HG03520 (cell line): Measurements from ENCODE around the gene SAMD13.

ENCODE experiments used
- ATAC-seq: cut with Tn5 transposase; IDR thresholded peaks from one replicate; pipeline ENCODE4 v1.9.1; 2021; ENCODE audit warnings: mild to moderate bottlenecking, moderate library complexity; ENCODE audit not compliant: unreplicated experiment

SAMD13 gene

DNA sequence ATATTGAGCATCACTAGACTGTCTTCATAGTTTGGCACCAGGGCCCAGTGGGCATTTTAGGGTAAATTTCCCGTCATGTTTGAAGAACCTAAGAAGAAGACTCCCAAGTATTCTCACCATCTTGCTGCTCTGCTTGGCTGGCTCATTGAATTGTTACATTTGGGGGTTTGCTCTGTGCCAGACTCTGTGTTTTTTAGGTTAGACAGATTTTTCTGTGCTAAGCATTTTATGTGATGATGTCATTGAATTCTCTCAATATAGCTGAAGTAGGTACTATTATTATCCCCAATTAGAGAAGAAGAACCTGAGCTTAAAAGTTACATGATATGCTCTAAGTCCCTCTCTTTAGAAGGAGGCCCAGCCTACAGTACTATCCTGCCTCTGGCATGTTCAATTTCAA lies 68.8 kb downstream of the SAMD13 start:
- no peak for ATAC-seq

DNA sequence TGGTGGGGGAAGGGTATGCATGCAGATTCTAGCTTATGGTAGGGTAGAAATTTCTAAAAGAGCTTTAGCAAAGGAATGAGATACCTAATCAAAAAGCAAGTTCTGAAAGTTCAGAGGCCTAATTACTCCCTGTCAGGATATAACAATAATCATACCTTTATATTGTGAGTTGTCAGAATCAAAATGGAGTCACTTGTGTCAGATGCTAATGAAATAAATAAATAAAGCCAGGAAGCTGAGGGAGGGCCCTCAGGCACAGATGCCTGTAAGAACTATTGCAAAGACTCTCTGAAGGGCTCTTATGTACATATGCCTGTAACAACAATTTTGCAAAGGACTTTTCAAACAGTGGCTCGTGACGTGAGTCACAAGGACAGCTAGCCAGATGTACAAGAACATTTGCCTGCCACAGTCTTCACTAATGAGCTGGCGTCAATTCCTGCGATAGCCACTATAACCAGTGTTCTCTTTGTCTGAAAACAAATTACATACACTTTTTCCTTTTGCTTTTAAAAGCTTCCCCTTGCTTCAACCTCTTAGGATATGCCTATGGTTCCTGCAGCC lies 69.4 kb downstream of the SAMD13 start:
- no peak for ATAC-seq

DNA sequence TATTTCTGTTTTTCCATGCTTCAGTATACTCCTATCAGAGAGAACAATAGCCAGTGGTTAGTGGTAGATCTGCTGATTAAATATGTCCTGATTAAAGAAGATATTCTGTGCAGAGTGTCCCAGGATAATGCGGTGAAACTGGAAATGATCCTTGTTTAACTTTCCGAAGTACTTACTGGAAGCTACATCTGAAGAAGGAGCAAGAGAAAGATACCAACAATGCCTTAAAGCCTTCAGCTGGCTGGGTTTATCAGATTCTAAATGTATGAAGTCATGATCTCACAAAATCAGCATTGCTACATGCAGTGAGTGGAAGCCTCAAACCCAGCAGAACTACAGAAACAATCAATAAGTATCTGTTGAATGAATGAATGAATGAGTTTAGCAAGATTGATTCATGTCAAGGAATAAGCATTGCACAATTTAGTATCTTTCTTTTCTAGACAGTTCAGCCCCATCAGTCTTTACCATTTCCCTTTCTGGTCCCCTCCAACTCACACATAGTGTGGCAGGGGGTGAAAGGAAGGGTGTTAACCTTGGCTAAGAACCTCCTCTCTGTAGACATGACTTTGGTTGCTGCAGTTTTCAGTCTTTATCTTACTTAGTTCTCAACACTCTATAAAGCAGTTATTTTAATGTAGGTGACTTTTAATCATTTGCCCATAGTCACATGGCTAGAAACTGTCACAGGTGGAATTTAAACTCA lies 72.1 kb downstream of the SAMD13 start:
- no peak for ATAC-seq

DNA sequence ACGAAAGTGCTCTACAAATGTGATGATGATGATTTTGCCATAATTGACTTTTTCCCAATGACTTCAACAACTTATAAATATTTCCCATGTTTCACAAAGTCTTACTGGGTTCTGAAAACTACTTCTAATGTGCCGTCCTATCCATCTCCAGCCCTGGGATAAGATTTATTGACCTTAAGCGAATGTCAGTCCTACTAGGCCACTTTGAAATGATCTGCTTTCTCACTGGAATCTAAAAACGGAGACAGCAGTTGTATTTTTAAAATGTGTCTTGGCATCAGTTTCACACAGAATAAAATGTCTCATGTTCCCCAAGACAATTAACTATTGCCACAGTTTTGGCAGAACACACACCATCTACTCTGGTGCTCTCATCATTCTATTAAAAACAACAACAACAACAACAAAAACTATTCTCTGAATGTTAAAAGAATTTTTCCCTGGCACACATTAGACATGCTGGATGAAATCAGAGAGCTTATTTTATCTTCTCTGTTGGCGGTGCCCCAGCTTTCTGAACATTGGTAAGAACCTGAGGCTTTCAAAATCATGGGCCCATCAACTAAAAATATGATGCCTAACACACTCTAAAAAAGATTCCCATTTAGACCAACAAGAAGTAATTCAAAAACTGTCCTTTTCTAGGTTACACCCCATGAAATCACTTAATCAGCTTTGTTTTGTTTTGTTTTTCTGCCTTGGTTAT lies 73.6 kb downstream of the SAMD13 start:
- no peak for ATAC-seq

DNA sequence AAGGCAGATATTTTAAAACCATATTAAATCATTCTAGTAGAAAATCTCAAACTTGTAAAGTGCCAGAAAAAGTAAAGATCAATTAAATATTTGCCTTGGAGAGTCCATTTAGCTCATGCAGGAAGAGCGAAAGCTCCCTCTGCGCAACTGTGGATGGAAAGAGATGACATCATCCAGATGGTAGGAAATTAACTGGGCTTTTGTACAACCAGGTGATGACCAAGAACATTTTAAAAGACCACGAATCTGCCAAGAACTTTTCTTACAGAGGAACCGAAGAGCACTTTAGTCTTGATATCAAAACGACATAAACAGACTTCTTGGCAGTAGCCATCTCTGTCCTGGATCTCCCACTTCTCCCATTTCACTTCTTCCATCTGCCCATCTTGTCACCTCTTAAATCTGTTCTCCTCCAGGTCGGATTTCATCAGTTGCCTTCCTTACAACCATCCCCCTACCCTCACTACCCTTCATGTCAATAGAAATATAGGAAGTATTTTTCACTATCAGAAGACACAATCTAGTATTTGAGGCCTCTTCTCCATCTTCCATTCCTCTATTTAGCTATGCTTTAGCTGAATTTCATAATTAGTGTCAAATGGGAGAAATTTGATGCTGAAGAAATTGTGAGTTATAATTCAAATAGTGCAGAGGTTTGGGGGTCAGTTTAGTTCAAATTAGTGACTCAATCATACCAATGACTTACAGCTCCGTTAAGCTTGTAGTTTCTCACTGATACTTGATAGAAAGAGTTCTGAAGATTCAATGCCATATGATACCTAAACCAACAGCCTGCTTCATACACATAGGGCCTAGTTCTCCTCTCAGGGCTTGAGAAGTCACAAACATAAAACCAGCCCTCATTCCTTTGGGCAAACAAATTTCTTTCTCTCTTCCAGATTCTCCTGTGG lies 74.7 kb downstream of the SAMD13 start:
- ATAC-seq, result no peak

DNA sequence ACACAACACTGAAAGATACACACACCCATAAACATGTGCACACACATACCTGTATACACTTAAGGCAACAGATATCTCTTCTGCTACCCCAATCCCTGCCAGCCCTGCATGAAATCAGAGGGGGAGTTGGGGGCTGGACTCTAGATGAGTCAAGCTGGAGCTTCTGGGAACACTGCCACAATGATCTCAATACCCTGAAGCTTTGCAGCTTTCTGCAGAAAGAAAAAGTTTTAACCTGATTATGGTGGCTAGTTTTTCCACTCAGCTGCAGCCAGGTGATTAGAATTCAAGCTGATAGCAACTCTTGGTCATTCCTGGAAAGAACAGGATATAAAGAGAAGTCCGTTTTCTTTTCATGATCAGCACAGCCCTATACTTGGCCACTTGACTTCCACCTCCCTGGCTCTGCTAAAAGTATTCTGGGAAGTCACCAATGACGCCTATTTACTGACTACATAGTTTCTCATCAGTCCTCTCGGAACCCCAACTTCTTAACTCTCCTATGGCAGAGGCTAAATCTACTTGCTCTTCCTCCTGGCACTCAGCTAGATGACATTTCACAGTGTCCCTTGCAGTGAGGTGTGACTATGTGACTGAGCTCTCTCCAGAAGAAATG lies 76.1 kb downstream of the SAMD13 start:
- no peak for ATAC-seq

DNA sequence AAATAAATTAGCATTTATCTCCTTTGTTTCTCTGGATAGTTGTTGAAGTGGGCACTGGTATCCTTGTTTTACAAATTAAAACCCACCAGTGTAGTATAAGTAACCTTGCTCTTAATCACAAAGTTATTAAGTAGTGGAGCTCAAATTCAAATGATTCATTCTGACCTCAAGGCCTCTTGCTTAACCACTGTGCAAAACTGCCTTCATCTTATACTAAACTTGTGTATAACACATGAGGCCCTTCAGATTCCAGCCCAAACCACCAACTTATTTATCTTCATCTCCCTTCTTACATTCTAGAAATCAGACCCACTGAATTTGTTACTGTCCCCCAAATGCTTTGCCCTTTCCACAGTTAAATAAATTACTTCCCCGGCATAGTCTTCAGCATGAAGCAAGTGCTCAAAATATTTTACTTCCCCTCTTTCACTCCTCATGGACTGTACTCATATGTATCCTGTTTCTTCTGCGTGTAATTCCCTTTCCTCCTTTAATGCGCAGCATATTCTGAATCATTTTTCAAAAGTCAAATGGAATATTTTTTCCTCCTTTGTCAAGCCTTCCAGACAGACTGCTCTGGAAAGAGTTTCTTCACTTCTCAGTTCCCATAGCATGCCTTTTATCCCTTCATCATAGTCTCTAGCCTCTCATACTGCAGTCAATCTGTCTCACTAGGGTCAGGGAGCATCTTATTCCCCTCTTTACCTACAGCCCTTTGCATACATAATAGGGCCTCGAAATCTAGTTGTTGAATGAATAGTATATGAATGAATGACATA lies 77.8 kb downstream of the SAMD13 start:
- ATAC-seq, result no peak

DNA sequence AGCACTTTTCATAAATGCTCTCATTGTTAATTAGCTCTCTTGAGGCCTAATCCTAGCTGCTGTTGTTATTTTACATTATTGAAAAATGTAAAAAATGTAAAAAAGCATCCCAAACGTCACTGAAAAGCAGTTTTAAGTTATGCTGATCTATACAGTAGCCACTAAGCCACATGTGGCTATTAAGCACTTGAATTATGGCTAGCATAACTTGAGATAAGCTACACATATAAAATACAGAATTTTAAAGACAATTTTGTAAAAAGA lies 78.3 kb downstream of the SAMD13 start:
- ATAC-seq, result no peak

DNA sequence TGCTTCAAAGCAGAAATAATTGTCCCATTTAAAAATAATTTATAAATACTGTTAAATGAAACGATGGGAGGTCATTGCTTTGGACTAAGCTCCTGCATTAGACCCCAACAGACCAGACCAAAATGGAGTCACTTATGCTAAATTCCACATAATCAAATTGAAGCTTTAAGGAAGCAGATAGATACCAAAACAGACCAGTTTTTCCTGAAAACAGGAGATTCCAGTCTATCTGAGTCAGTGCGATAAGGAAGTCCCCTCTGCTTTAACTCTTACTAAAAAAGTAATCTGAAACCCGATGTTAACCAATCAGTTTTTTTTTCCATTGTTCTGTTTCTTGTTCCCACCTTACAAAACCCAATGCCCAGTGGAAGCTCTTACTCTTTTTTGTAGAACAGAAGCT lies 80.6 kb downstream of the SAMD13 start:
- no peak for ATAC-seq

DNA sequence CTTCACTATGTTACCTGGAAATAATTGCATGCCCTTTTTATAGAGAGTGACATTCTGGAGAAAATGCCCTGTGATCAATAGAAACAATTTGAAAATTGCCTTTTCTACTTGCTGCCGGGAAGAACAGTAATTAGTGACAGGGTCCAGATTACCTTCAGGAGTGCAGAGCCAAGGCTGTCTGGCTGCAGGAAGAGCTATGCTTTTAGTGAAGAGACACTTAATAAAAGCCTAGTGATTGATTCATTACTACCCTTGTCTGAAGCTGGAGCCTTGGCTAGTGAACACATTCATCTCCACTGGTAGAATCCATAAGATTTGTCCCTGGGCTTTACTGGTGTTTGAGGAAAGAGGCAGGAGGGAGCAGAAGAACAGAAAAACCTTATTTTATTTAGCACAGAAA lies 83.8 kb downstream of the SAMD13 start:
- no peak for ATAC-seq

DNA sequence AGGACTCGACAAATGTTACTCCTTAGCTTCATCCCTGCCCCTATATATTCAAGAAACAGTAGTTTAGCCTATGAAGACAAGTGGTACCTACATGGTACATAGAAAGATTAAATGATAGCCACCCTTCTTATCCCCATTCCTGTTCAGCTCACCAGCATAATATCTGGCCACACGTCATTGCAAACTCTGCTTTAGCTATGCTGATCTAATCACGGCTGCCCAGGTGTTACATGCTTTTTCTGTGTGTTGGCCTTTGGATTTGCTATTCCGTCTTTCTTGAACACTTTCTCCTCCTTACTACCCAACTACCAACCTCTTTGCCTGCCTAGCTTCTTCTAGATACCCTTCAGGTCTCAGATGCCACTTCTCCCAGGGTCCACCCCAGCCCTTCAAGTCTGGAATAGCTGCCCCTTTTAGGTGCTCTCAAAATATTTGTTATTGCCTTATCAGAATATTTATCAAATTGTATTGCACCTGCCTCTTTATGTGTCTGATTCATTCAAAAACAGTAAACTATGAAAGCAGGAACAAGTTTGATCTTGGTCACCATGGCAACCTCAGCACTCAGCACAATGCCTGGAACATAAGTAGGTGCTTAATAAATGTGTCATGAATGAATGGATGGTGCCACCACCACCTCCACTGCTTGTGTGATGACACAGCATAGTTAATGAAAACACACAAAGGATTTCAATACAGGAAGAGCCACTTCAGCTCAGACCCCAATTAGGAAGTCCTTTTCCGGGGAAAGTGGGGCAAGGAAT lies 85.4 kb downstream of the SAMD13 start:
- ATAC-seq, result no peak

DNA sequence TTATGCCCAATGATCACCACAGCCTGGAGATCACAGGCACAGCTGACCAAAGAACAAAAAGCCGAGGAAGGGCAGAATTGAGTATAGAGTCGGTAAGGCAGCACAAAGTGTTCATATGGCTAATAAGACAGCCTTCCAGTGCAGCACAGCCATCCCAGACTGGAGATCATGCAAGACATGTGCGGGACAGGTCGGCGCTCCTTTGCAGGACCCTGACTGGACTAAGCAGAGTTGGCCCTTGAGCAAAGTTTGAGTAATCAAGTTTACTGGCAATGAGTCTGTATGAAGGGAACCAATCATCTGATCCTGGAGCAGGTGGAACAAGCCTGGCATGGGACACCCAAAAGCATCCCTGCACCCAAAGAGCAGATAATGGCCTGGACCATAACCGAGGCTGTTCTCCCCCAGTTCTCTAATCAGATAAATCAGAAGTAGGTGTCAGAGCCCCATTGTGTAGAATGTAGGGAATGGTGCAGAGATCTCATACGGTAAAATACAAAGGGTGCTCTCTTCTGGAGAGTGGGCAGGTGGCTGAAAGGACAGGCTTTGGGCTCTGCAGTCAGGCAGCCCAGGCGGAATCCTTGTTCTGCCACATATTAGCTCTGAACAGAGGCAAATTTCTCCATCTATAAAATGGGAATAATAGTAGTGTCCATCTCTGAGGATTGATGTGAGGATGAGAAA lies 86.1 kb downstream of the SAMD13 start:
- ATAC-seq, result no peak

DNA sequence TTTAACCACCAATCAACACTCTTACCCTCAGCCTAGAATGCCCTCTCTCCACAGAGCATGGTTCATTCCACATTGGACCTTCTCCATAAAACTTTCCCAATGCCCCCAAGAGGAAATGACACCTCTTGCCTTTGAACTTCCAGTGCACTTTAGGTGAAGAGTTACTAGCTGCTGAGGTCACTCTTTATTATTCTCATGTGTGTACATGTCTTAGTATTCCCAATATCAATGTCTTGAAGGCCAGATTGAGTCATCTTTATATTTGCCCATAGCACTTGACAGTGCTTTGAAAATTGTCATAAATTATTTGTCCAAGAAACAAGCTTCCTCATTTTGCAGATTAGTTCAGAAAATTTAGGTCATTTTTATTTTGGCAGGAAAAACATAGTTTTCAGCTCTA lies 88.7 kb downstream of the SAMD13 start:
- no peak for ATAC-seq

DNA sequence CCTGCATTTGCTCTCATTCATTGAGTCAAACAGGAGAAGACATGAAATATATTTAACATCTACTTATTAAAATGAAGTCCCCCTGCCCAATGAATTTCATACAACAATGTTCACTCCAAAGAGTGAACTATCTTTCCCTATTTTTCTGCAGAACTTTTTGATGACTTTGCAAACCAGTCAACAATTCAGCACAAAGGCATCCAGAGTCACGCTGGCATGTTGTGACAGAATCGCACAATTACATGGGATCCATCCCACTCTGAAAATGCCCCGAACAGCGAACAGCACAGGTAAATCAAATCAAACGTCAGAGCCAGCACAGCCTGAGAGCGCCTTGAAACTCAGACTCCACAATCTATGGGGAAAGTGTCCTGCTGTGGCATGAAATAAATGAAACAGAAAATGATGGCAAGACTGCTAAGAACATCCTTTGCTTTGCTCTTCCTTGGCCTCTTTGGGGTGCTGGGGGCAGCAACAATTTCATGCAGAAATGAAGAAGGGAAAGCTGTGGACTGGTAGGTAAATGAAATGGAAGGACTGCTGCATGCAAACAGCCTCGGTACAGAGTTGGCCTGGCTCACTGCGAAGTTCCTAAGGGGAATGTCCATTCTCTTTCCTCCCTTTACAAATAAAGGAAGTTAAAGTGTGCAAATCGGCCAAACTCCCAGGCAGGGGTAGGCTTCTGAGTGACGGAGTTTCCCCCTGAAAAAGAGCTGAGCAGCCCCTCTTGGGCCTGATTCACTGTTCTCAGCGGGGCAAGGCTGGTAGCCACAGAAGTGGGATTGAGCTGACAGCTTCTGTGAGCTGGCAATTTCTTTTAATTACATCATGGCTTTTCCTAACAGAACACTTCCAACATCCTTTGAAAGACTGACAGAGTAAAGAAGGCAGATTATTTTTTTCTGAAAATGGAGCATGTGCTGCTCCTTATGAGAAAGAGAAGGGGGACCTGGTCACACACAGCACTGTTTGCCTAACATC lies 97.0 kb downstream of the SAMD13 start, which contains the start of gene DNASE2B:
TSS of gene DNASE2B (plus strand) at position 310 of the 981 bp plus-strand sequence. CDS start at position 391, 81 bp downstream.
- ATAC-seq, result no peak
